GM23248 (cell line): ENCODE measurements around the gene ANO4.

Source experiments
- EZH2 ChIP-seq: fragments of 200-600 bp; sonication (generic); IDR thresholded peaks from 2 replicates; pipeline ENCODE4 v1.6.1; 2018; ENCODE audit warnings: antibody characterized with exemption, mild to moderate bottlenecking; ENCODE audit not compliant: insufficient read depth, poor library complexity, severe bottlenecking
- EZH2phosphoT487 ChIP-seq: fragments of 200-600 bp; sonication (generic); IDR thresholded peaks from 2 replicates; pipeline ENCODE4 v1.6.1; 2018; ENCODE audit warnings: antibody characterized with exemption, moderate library complexity, mild to moderate bottlenecking, low read depth; ENCODE audit not compliant: insufficient read depth

DNA sequence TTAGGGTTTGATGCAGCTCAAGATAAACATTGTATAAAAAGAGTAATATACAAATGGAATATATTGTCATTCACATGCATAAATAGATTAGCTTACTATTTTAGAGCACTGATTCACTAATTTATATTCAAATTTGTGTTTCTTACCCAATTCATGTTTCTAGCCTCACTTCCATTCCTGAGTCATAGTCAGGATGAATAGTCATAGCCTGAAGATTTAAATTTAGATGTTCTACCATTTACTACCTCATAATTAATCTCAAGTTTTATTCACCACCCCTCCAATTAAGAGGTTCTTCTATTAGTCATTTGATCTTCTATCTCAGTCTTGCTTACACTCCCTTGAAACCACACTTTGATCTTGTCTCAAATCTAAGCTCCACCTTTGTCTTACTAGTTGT is 38.7 kb downstream of the ANO4 start:
- TF ChIP-seq EZH2 (no peak), EZH2phosphoT487 (no peak)
